Mesendoderm (in vitro differentiated cells): ENCODE data around the gene PTF1A.

Source experiments
- DNase-seq: peaks from one replicate; pipeline ENCODE4 v3.0.0; 2013
- H2AK5ac ChIP-seq: 2 replicates; pipeline ENCODE4 v1.6.1; 2013; ENCODE audit warnings: low read length, inconsistent platforms
- H2BK120ac ChIP-seq: 2 replicates; pipeline ENCODE4 v1.6.1; 2013; ENCODE audit warnings: low read depth, mild to moderate bottlenecking, low read length, moderate library complexity, mixed read lengths
- H2BK15ac ChIP-seq: replicated peaks from 2 replicates; pipeline ENCODE4 v1.6.1; 2013; ENCODE audit warnings: low read depth, mild to moderate bottlenecking, moderate library complexity
- H2BK5ac ChIP-seq: 2 replicates; pipeline ENCODE4 v1.6.1; 2013; ENCODE audit warnings: low read length, inconsistent platforms
- H3K18ac ChIP-seq: 2 replicates; pipeline ENCODE4 v1.6.1; 2013; ENCODE audit warnings: mild to moderate bottlenecking, low read length, mixed read lengths
- H3K23ac ChIP-seq: one replicate; pipeline ENCODE4 v1.6.1; 2013; ENCODE audit warnings: low read length
- H3K27ac ChIP-seq: 2 replicates; pipeline ENCODE4 v1.5.1; 2013; ENCODE audit warnings: low read depth, mild to moderate bottlenecking, inconsistent platforms, low read length, moderate library complexity
- H3K27me3 ChIP-seq: 2 replicates; pipeline ENCODE4 v1.6.1; 2013; ENCODE audit warnings: low read length, control low read depth, mild to moderate bottlenecking, inconsistent platforms; ENCODE audit not compliant: insufficient read depth, poor library complexity
- H3K36me3 ChIP-seq: 2 replicates; pipeline ENCODE4 v1.6.1; 2013; ENCODE audit warnings: low read length, inconsistent platforms; ENCODE audit not compliant: control insufficient read depth, insufficient read depth
- H3K4ac ChIP-seq: one replicate; pipeline ENCODE4 v1.6.1; 2013; ENCODE audit warnings: low read depth, mild to moderate bottlenecking, low read length, moderate library complexity
- H3K4me1 ChIP-seq: 2 replicates; pipeline ENCODE4 v1.6.1; 2013; ENCODE audit warnings: low read depth, low read length, inconsistent platforms; ENCODE audit not compliant: control insufficient read depth
- H3K4me2 ChIP-seq: 2 replicates; pipeline ENCODE4 v1.6.1; 2013; ENCODE audit warnings: low read length
- H3K4me3 ChIP-seq: 2 replicates; pipeline ENCODE4 v1.5.1; 2013; ENCODE audit warnings: mild to moderate bottlenecking, low read length
- H3K56ac ChIP-seq: one replicate; pipeline ENCODE4 v1.6.1; 2013; ENCODE audit warnings: low read length
- H3K79me1 ChIP-seq: 2 replicates; pipeline ENCODE4 v1.6.1; 2013; ENCODE audit warnings: low read length, inconsistent platforms
- H3K79me2 ChIP-seq: 2 replicates; pipeline ENCODE4 v1.6.1; 2013; ENCODE audit warnings: mild to moderate bottlenecking, low read length; ENCODE audit not compliant: control insufficient read depth, insufficient read depth
- H3K9ac ChIP-seq: 2 replicates; pipeline ENCODE4 v1.6.1; 2013; ENCODE audit warnings: low read length, inconsistent platforms
- H4K5ac ChIP-seq: one replicate; pipeline ENCODE4 v1.6.1; 2013; ENCODE audit warnings: low read length
- H4K8ac ChIP-seq: one replicate; pipeline ENCODE4 v1.6.1; 2013; ENCODE audit warnings: low read depth, mild to moderate bottlenecking, control low read depth, low read length, moderate library complexity
- WGBS: extraction: QIAGEN DNeasy Blood & Tissue Kit; methylation state at CpG from one replicate; pipeline ENCODE4 v1.1.7; 2013; ENCODE audit warnings: low lambda C conversion rate, missing lambda C conversion rate; ENCODE audit not compliant: insufficient coverage; ENCODE audit errors: extremely low coverage; 5-methylcytosine and 5-hydroxymethylcytosine counted together

Gene PTF1A

DNA sequence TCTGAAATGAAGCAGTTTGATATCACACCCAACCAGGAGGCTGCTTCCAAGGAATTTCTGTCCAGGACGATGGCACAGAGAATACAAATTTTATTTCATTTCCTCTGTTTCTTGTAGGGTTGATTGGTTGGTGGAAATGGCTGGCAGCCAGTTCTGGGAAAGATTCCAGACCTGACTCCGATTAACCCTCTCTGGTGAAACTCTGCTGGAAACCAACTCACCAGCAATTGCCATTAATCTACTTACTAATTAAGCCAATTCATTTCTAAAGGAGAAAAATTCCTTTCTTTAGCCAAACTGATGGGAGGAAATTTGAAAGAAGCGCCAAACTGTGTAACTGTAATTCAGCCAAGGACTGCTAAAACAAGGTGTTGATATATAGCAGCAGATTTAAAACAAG lies 10.7 kb downstream of the PTF1A start:
- Histone ChIP-seq H3K27ac (no peak overlapping the region), H3K18ac (no peak overlapping the region), H3K4me1 (no peaks in the 10 kb centered on the region), H3K36me3 (no peaks in the 10 kb centered on the region), H3K23ac (no peak overlapping the region), H3K4me3 (no peak overlapping the region), H3K9ac (no peak overlapping the region), H4K8ac (no peak overlapping the region), H3K4ac (no peak overlapping the region), H3K27me3 (peaks cover 73% of the 10 kb centered on the region), H2BK15ac (no peak overlapping the region), H3K79me2 (no peaks in the 10 kb centered on the region), H3K56ac (no peak overlapping the region), H3K79me1 (no peaks in the 10 kb centered on the region), H2AK5ac (no peak overlapping the region), H2BK5ac (no peak overlapping the region), H4K5ac (no peak overlapping the region), H3K4me2 (no peak overlapping the region), H2BK120ac (no peak overlapping the region)
- no peak for DNase-seq
- no CpG with 5 or more reads among the region's 3 CpGs for WGBS

DNA sequence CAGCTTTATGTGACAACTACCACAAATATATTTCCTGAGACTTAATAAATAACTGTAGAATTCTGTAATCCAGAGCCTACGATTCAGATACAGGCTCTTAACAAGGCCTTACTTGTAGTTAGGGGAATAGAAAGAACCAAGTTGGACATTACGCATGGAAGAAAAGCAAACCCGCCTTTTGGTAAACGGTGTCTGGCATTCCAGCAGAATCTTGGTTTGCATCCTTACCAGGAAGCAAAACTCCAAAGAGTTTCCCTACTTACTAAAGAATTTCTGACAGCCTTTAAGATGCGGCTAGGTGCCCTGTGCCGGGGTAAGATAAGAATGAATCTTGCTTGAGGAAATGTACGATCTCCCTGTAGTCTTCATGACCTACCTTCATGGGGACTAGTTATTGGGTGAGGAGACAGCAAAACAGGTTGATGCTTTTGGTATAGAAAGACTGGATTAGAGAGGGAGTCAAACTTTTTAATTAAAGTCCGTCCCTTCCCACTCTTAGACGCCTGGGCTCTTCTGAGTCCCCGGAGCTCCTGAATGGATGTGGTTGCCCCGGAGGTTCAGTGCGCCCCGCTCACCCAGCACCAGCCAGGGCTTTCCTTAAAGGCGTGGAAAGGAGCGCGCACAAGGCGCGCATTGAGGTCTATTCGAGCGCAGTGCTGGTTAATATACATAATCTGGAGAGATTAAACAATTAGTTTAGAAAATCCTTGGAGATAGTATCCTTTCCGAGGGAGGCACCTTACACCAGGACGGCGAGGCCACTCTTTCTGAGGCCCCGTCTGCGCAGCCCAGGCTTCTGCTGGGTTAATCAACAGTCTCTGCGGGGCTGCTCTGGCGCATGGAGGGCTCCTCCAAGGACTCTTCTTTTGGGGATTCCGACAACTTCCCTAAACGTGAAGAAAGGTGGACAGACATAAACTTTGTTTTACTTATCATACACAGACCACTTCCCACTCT lies 11.5 kb downstream of the PTF1A start:
- Histone ChIP-seq H3K27me3 (peaks cover 64% of the 10 kb centered on the region), H3K4me1 (no peaks in the 10 kb centered on the region), H2AK5ac (no peak overlapping the region), H4K5ac (no peak overlapping the region), H3K56ac (no peak overlapping the region), H3K23ac (no peak overlapping the region), H3K27ac (no peak overlapping the region), H3K4me3 (no peak overlapping the region), H2BK15ac (no peak overlapping the region), H3K18ac (no peak overlapping the region), H2BK120ac (no peak overlapping the region), H3K36me3 (no peaks in the 10 kb centered on the region), H3K4me2 (no peak overlapping the region), H4K8ac (no peak overlapping the region), H3K4ac (no peak overlapping the region), H3K79me2 (no peaks in the 10 kb centered on the region), H3K9ac (no peak overlapping the region), H3K79me1 (no peaks in the 10 kb centered on the region), H2BK5ac (no peak overlapping the region)
- no peak for DNase-seq
- no CpG with 5 or more reads among the region's 29 CpGs for WGBS

DNA sequence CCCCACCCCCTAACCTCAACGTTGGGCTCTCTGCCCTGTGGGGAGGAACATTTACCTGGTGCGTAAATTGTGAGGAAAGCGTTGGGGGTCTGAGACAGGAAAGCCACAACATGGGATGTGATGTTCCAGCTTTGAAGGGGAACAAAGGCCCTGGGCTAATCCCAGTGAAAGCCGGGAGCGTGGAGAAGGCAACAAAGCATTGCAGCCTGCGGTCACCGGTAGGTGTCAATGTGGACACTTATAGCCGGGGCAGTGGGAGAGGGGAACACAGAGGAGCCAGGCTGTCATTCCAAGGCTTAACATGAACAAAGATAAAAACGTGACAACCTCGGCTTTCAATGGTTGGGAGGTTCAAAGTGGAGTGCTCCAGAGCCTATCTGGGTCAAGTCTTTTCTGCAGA lies 12.7 kb downstream of the PTF1A start:
- Histone ChIP-seq H3K4me1 (no peaks in the 10 kb centered on the region), H3K79me2 (no peaks in the 10 kb centered on the region), H3K23ac (no peak overlapping the region), H3K4ac (no peak overlapping the region), H4K8ac (no peak overlapping the region), H3K9ac (no peak overlapping the region), H3K79me1 (no peaks in the 10 kb centered on the region), H2BK5ac (no peak overlapping the region), H3K56ac (no peak overlapping the region), H3K27ac (no peak overlapping the region), H2BK15ac (no peak overlapping the region), H3K4me3 (no peak overlapping the region), H4K5ac (no peak overlapping the region), H3K4me2 (no peak overlapping the region), H3K18ac (no peak overlapping the region), H3K27me3 (peaks cover 54% of the 10 kb centered on the region), H2AK5ac (no peak overlapping the region), H2BK120ac (no peak overlapping the region), H3K36me3 (no peaks in the 10 kb centered on the region)
- WGBS, result no CpG with 5 or more reads among the region's 10 CpGs
- DNase-seq, result peak; percentile 63

DNA sequence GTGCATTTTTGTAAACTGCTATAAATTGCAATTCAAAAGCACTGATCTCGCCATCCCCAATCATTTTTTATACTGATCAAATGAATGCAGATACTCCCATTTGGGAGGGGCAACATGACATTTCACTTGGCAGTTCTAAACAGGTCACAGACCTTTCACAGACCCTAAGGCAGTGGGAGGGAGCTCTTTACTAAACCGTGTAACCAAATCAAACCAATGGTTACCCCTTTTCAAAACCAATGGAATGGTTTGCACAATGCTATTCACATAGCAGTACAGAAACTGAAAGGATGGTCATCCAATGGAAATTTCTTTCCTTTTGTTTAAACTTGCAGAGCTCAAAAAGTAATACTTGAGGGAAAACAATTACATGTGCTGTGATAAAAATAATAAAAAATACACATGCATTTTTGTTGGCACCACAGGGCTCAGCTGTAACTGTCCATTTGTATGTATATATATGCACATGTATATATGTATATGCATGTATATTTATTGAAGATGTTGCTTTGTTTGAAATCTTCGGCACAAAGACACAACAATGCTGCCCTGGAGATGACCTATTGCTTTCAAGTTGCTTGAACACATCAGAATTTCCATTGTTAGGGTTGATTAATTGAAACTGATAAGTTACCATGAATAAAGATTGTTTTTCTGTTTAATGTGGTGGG lies 14.0 kb downstream of the PTF1A start:
- no peak overlapping the region for H3K4me2 ChIP-seq
- H3K56ac ChIP-seq, result no peak overlapping the region
- no peak overlapping the region for H2AK5ac ChIP-seq
- no peaks in the 10 kb centered on the region for H3K79me2 ChIP-seq
- no peak overlapping the region for H2BK15ac ChIP-seq
- H3K18ac ChIP-seq, result no peak overlapping the region
- no peak overlapping the region for H3K9ac ChIP-seq
- no peak overlapping the region for H3K23ac ChIP-seq
- DNase-seq, result no peak
- peaks cover 41% of the 10 kb centered on the region for H3K27me3 ChIP-seq
- H2BK5ac ChIP-seq, result no peak overlapping the region
- no peaks in the 10 kb centered on the region for H3K79me1 ChIP-seq
- no peak overlapping the region for H4K5ac ChIP-seq
- H3K27ac ChIP-seq, result no peak overlapping the region
- H3K36me3 ChIP-seq, result no peaks in the 10 kb centered on the region
- no peak overlapping the region for H3K4ac ChIP-seq
- H2BK120ac ChIP-seq, result no peak overlapping the region
- no CpG with 5 or more reads among the region's 3 CpGs for WGBS
- no peaks in the 10 kb centered on the region for H3K4me1 ChIP-seq
- H3K4me3 ChIP-seq, result no peak overlapping the region
- no peak overlapping the region for H4K8ac ChIP-seq

GRCh38 chr10:23217471-23217870 lies 25.4 kb downstream of the PTF1A start:
- Histone ChIP-seq H3K4ac (no peak overlapping the region), H3K23ac (no peak overlapping the region), H4K8ac (no peak overlapping the region), H3K27me3 (no peaks in the 10 kb centered on the region), H4K5ac (no peak overlapping the region), H3K27ac (no peak overlapping the region), H3K4me2 (no peak overlapping the region), H3K4me1 (no peaks in the 10 kb centered on the region), H3K36me3 (no peaks in the 10 kb centered on the region), H3K4me3 (no peak overlapping the region), H2BK15ac (no peak overlapping the region), H3K79me1 (no peaks in the 10 kb centered on the region), H2BK5ac (no peak overlapping the region), H3K79me2 (no peaks in the 10 kb centered on the region), H2AK5ac (no peak overlapping the region), H3K9ac (no peak overlapping the region), H2BK120ac (no peak overlapping the region), H3K56ac (no peak overlapping the region), H3K18ac (no peak overlapping the region)
- no peak for DNase-seq
- WGBS, result no CpG with 5 or more reads among the region's 1 CpG
